ENCODE measurements around the gene SLC11A2. TPM values are rescaled to one million over a fixed set of nuclear protein-coding genes. Genes with fewer than 3 reads are reported as not detected.

Gene SLC11A2
- total RNA-seq, 2 donors from 2014 or later = 74.3 to 99.1 TPM

GRCh38 chr12:50971946-50972345, 54.2 kb downstream of the SLC11A2 start:
- H3K4me3 ChIP-seq (ENCODE audit: low read length) = peak overlapping the region; percentile 5
- Mint-ChIP-seq H3K27ac (no peak overlapping the region), H3K4me3 (no peak overlapping the region), H3K9me3 (peaks cover 34% of the 10 kb centered on the region), H3K36me3 (ENCODE audit: low read depth) (peaks cover 58% of the 10 kb centered on the region), H3K4me1 (no peaks in the 10 kb centered on the region), H3K27me3 (ENCODE audit: insufficient read depth) (no peaks in the 10 kb centered on the region)
- no peak overlapping the region for H3K27ac ChIP-seq (ENCODE audit: low read depth, low read length)
- no peak for DNase-seq
- no peak overlapping the region for H3K9ac ChIP-seq (ENCODE audit: extremely low read depth, low read length, poor library complexity, severe bottlenecking)
- TF ChIP-seq CTCF (conservative IDR thresholded peaks at IDR 0.05) = no peak
- H3K9me3 ChIP-seq (ENCODE audit: control insufficient read depth, low read length) = peaks cover 18% of the 10 kb centered on the region
- H3K4me1 ChIP-seq (ENCODE audit: control insufficient read depth, insufficient read depth, low read length) = no peaks in the 10 kb centered on the region
- peaks cover 14% of the 10 kb centered on the region for H3K36me3 ChIP-seq (ENCODE audit: control insufficient read depth, insufficient read depth, low read length)
- no peaks in the 10 kb centered on the region for H3K27me3 ChIP-seq (ENCODE audit: control insufficient read depth, insufficient read depth, low read length, poor library complexity, severe bottlenecking)

GRCh38 chr12:50964432-50964831, 61.8 kb downstream of the SLC11A2 start:
- no peak overlapping the region for H3K4me3 Mint-ChIP-seq
- Histone ChIP-seq H3K27ac (ENCODE audit: low read depth, low read length) (no peak overlapping the region), H3K9me3 (ENCODE audit: control insufficient read depth, low read length) (no peaks in the 10 kb centered on the region), H3K4me1 (ENCODE audit: control insufficient read depth, insufficient read depth, low read length) (no peaks in the 10 kb centered on the region), H3K9ac (ENCODE audit: extremely low read depth, low read length, poor library complexity, severe bottlenecking) (no peak overlapping the region), H3K27me3 (ENCODE audit: control insufficient read depth, insufficient read depth, low read length, poor library complexity, severe bottlenecking) (no peaks in the 10 kb centered on the region), H3K4me3 (ENCODE audit: low read length) (no peak overlapping the region), H3K36me3 (ENCODE audit: control insufficient read depth, insufficient read depth, low read length) (no peaks in the 10 kb centered on the region)
- DNase-seq = no peak
- H3K27ac Mint-ChIP-seq = no peak overlapping the region
- no peaks in the 10 kb centered on the region for H3K27me3 Mint-ChIP-seq (ENCODE audit: insufficient read depth)
- no peaks in the 10 kb centered on the region for H3K4me1 Mint-ChIP-seq
- WGBS, 2 experiments (ENCODE audit: insufficient coverage in 1 of 2, insufficient read length in 1 of 2) = 85% methylated on average over 1 of the region's 1 CpG; no CpG with 5 or more reads in 1 of the 2 experiments
- no peaks in the 10 kb centered on the region for H3K9me3 Mint-ChIP-seq
- H3K36me3 Mint-ChIP-seq (ENCODE audit: low read depth) = peaks cover 8% of the 10 kb centered on the region
- no peak for TF ChIP-seq CTCF (conservative IDR thresholded peaks at IDR 0.05)

- Mint-ChIP-seq H3K27ac (no peak overlapping the region), H3K4me3 (no peak overlapping the region), H3K4me1 (no peaks in the 10 kb centered on the region), H3K27me3 (ENCODE audit: insufficient read depth) (no peaks in the 10 kb centered on the region), H3K9me3 (no peaks in the 10 kb centered on the region), H3K36me3 (ENCODE audit: low read depth) (no peaks in the 10 kb centered on the region)
- Histone ChIP-seq H3K4me1 (ENCODE audit: control insufficient read depth, insufficient read depth, low read length) (no peaks in the 10 kb centered on the region), H3K9ac (ENCODE audit: extremely low read depth, low read length, poor library complexity, severe bottlenecking) (no peak overlapping the region), H3K9me3 (ENCODE audit: control insufficient read depth, low read length) (no peaks in the 10 kb centered on the region), H3K36me3 (ENCODE audit: control insufficient read depth, insufficient read depth, low read length) (no peaks in the 10 kb centered on the region), H3K27ac (ENCODE audit: low read depth, low read length) (no peak overlapping the region), H3K27me3 (ENCODE audit: control insufficient read depth, insufficient read depth, low read length, poor library complexity, severe bottlenecking) (no peaks in the 10 kb centered on the region), H3K4me3 (ENCODE audit: low read length) (no peak overlapping the region)
- DNase-seq = no peak
- WGBS, 2 experiments (ENCODE audit: insufficient coverage in 1 of 2, insufficient read length in 1 of 2) = 86 to 96% methylated on average over 1 to 4 of the region's 4 CpGs
- TF ChIP-seq CTCF (conservative IDR thresholded peaks at IDR 0.05) = no peak
These were observed 64.5 kb downstream of the SLC11A2 start for GRCh38 chr12:50961708-50962107.
